LNCaP clone FGC (cell line): Measurements from ENCODE around the gene FRMPD4.

Source experiments
- DNase-seq: peaks from one replicate; pipeline ENCODE4 v3.0.0-alpha.2; 2011; ENCODE audit warnings: low read depth
- H3K4me3 ChIP-seq: 2 replicates; pipeline ENCODE4 v1.5.1; 2011; ENCODE audit warnings: mild to moderate bottlenecking, low read depth, low read length, control low read depth
- CTCF ChIP-seq: IDR thresholded peaks from 2 replicates; pipeline ENCODE4 v1.5.1; 2012; ENCODE audit warnings: mild to moderate bottlenecking; ENCODE audit not compliant: control insufficient read depth, insufficient read depth; ENCODE audit errors: extremely low read depth

FRMPD4 gene

GRCh38 chrX:12579311-12579710 lies 441.0 kb downstream of the FRMPD4 start:
- no peak for DNase-seq
- no peak for TF ChIP-seq CTCF

GRCh38 chrX:12580548-12580947 lies 442.3 kb downstream of the FRMPD4 start:
- no peak for DNase-seq
- H3K4me3 ChIP-seq: no peak overlapping the region
- no peak for TF ChIP-seq CTCF

More at GRCh38 chrX:12579311-12579710, 441.0 kb downstream of the FRMPD4 start:
- H3K4me3 ChIP-seq: no peak overlapping the region

GRCh38 chrX:12581546-12581945 lies 443.3 kb downstream of the FRMPD4 start:
- H3K4me3 ChIP-seq: no peak overlapping the region
- DNase-seq: no peak
- no peak for TF ChIP-seq CTCF

GRCh38 chrX:12582649-12583048 lies 444.4 kb downstream of the FRMPD4 start:
- no peak overlapping the region for H3K4me3 ChIP-seq
- DNase-seq: no peak
- no peak for TF ChIP-seq CTCF

- no peak for TF ChIP-seq CTCF
- DNase-seq: no peak
- no peak overlapping the region for H3K4me3 ChIP-seq
These were observed 445.3 kb downstream of the FRMPD4 start for GRCh38 chrX:12583543-12583942.

GRCh38 chrX:12595720-12596119 lies 457.4 kb downstream of the FRMPD4 start:
- TF ChIP-seq CTCF: no peak
- no peak overlapping the region for H3K4me3 ChIP-seq
- DNase-seq: no peak

- no peak for TF ChIP-seq CTCF
- H3K4me3 ChIP-seq: no peak overlapping the region
These were observed 471.8 kb downstream of the FRMPD4 start for GRCh38 chrX:12610079-12610478.

More at GRCh38 chrX:12610079-12610478, 471.8 kb downstream of the FRMPD4 start:
- DNase-seq: no peak
